Cardiac fibroblast (primary cell): ENCODE results near the gene NOL4L.
"Not testable (repeated sequence)": the region's sequence is repeated elsewhere in the genome, so short reads cannot be mapped to it uniquely, and the experiment has no call there.

ENCODE experiments used
- DNase-seq, 2 donors: peaks; one replicate each; pipeline versions ENCODE4 v3.0.0 to v3.0.0-alpha.2; 2010; ENCODE audit warnings: low read depth in 2 of 2
- H3K4me3 ChIP-seq, 2 donors: replicated peaks in 1 of 2; 1 replicate in 1 of 2; 2 replicates in 1 of 2; pipeline ENCODE4 v1.5.1; 2011; ENCODE audit warnings: low read depth in 2 of 2, low read length in 2 of 2, mild to moderate bottlenecking in 2 of 2, moderate library complexity in 1 of 2
- TF ChIP-seq, protein P1 (sequence below): IDR thresholded peaks from one replicate; pipeline ENCODE4 v1.5.1; 2011; ENCODE audit warnings: low read depth, mild to moderate bottlenecking, low read length, inconsistent platforms

The NOL4L gene

DNA sequence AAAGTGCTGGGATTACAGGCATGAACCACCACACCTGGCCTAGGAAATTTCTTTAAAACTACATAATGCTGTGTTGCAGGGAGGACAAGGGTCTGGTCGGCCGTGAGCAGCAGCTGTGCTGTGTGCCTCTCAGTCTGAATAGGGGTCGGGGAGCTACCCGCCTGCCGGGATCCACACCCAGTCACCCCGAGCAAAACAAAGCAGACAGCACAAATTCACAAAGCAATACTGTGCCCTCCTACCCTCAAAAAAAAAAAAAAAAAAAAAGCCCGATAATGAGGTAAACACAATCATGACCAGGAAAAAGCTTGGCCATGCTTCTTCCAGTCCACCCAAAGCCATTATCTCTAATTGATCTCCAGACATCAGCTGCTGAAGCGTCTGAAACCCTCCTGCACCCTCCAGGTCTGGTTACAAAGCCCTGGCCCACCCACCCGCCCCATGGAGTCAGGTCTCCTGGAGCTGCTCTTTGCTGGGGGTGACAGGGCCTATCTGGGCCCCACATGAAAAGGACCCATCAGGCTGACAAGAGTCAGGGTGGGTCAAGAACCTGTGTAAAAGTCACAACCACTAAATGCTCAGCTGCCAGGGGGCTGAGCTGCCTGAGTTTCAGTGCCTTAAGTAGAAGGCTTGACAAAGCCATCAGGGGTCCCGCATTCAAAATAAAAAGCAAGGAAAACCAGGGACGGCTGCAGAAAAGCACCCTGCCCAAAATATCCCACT, 88.2 kb downstream of the NOL4L start:
- no peak for DNase-seq
- H3K4me3 ChIP-seq, result no peak overlapping the region
- TF ChIP-seq, protein P1, sequence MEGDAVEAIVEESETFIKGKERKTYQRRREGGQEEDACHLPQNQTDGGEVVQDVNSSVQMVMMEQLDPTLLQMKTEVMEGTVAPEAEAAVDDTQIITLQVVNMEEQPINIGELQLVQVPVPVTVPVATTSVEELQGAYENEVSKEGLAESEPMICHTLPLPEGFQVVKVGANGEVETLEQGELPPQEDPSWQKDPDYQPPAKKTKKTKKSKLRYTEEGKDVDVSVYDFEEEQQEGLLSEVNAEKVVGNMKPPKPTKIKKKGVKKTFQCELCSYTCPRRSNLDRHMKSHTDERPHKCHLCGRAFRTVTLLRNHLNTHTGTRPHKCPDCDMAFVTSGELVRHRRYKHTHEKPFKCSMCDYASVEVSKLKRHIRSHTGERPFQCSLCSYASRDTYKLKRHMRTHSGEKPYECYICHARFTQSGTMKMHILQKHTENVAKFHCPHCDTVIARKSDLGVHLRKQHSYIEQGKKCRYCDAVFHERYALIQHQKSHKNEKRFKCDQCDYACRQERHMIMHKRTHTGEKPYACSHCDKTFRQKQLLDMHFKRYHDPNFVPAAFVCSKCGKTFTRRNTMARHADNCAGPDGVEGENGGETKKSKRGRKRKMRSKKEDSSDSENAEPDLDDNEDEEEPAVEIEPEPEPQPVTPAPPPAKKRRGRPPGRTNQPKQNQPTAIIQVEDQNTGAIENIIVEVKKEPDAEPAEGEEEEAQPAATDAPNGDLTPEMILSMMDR, result no peak

DNA sequence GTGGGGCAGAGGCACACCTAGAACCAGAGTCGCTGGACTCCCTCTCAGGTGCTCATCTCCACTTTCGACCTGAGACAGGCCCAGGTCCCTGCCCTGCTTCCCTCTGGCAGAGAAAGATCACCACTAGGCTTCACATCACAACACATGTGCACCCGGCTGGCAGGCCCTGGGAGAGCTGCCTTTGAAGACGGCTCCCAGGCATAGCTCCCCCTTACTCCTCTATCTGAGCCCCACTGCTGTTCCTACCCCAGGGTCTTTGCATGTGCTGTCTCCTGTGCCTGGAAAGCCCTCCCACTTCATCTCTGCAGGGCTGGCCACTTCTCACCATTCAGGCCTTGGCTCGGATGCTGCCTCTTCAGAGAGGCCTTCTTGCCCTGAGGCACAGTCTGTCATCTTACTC, 89.2 kb downstream of the NOL4L start:
- TF ChIP-seq, protein P1, result no peak
- H3K4me3 ChIP-seq, result no peak overlapping the region
- DNase-seq, result no peak

DNA sequence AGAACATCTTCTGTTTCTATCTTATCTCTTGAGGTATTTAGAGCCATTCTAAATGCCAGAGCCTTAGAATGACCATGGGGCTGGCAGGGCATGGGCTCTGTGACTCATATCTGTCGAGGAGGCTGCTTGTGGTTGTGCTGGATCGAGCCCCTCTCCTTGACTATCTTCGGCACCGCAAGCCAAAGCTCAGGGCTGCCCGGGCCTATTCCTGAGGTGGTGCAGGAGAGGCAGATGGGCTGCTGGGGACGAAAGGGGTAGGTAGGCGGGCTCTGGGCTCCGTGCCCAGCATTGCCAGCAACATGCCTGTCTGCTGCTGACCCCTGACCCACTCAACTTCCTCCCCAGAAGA, 89.9 kb downstream of the NOL4L start:
- DNase-seq, result peak in 1 of 2 donors; percentile 23
- TF ChIP-seq, protein P1, result no peak
- H3K4me3 ChIP-seq, result no peak overlapping the region

DNA sequence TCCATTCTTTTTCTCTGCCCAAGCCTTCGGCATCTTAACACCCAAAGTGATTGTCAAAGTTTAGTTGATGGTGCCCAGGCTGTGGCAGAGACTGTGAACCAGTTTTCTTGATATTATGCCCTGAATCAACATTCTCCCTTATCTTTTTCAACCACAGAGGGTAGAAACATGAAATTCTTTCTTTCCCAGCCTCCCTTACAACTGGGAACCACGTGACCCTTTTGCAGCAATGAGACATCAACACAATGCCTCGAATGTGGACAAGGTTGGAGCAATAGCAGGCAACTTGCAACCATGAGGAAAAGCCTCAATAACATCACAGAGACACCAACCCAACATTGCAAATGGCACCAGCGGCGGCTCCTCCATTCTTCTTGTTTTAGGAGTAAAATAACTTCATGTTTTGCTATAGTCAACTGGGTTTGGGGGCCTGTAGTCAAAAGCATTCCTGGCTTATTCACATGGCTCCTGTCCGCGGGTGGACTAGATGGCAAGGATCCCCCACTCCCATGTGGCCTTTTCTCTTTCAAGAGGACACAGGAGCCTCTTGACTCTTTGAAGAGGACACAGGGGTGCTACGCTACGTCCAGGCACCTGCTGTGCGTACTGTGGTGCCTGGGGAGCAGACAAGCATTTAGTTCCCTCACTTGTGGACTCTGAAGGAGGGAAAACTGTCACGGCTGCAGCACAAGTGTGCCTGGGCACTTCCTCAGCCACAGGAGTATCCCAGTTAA, 90.5 kb downstream of the NOL4L start:
- H3K4me3 ChIP-seq, result no peak overlapping the region
- peak in 1 of 2 donors; percentile 57 for DNase-seq
- TF ChIP-seq, protein P1, result no peak

DNA sequence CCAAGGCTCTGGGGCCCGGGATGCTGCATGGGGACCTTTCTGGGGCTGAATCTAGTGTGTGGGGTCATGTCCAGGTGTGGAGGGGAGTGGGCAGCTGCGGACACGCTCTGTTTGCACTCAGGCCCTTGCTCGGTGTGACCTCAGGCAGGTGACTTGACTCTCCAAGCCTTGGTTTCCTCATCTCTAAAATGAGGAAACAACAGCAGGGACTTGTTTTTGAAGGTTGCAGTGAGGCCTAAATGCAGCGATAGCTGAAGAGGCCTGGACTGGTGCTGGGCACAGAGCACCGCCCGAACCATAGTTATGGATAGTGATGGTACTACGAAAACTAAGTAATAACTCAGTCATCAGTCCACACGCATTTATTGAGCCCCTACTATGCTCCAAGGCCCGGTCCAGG, 91.8 kb downstream of the NOL4L start:
- no peak for DNase-seq
- TF ChIP-seq, protein P1, result no peak
- no peak overlapping the region for H3K4me3 ChIP-seq

DNA sequence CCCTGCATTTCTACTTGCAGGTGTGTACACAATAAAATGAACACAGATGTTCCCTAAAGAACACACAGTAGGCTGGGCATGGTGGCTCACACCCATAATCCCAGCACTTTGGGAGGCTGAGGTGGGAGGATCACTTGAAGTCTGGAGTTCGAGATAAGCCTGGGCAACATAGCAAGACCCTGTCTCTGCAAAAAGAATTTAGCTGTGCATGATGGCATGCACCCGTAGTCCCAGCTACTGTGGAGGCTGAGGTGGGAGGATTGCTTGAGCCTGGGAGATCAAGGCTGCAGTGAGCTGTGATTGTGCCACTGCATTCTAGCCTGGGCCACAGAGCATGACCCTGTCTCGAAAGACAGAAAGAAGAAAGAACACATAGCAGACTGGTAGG, 93.4 kb downstream of the NOL4L start:
- not testable (repeated sequence) for DNase-seq, H3K4me3 ChIP-seq

DNA sequence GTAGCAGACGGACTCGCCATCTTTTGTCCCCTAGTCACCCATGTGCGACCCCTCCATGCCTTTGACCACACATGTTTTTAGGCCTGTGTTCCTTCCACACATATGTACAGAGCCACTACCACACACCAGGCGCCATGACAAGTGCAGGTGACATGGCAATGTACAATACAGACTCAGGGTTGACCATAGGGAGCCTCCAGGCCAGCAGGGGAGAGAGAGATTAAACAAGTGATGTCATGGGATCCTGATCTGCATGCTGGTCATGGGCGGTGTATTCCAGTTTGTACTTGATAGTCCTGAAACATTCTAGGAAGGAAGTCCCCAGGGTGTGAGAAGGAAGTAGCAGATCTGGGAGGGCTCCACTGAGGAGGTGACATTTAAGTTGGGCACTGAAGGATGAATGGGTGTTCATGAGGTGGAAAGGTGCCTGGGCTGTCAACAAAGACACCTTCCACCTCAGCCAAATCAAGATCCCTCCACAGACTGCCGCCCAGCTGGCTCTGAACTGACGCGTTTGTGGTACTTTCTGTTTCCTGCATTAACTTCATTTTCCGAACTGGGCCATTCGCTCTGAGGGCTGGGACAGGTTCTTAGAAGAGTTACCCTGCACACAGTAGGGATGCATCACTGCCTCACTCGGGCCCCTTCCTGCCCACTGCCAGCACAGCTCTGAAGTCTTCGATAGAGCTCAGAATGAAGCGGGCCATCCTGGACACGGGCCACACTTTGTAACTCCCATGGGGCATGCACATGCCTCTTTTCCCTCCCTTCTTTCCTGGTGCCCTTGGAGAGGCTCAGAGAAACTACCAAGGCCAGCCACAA, 94.0 kb downstream of the NOL4L start:
- TF ChIP-seq, protein P1, result no peak
- no peak for DNase-seq
- H3K4me3 ChIP-seq, result no peak overlapping the region
